Astrocyte (in vitro differentiated cells and primary cell): ENCODE results near the gene STX3.

ENCODE experiments used
- EZH2 ChIP-seq: IDR thresholded peaks from 2 replicates; pipeline ENCODE4 v1.6.1; 2012; ENCODE audit warnings: mild to moderate bottlenecking, low read length, inconsistent platforms; ENCODE audit not compliant: insufficient read depth
- TF ChIP-seq, protein P1 (sequence below): IDR thresholded peaks from 2 replicates; pipeline ENCODE4 v1.5.1; 2011; ENCODE audit warnings: low read depth, mild to moderate bottlenecking, inconsistent platforms, low read length, moderate library complexity; ENCODE audit not compliant: insufficient read depth

GRCh38 chr11:59766542-59767224, 11.5 kb downstream of the STX3 start:
- no peak for TF ChIP-seq EZH2
- TF ChIP-seq, protein P1, sequence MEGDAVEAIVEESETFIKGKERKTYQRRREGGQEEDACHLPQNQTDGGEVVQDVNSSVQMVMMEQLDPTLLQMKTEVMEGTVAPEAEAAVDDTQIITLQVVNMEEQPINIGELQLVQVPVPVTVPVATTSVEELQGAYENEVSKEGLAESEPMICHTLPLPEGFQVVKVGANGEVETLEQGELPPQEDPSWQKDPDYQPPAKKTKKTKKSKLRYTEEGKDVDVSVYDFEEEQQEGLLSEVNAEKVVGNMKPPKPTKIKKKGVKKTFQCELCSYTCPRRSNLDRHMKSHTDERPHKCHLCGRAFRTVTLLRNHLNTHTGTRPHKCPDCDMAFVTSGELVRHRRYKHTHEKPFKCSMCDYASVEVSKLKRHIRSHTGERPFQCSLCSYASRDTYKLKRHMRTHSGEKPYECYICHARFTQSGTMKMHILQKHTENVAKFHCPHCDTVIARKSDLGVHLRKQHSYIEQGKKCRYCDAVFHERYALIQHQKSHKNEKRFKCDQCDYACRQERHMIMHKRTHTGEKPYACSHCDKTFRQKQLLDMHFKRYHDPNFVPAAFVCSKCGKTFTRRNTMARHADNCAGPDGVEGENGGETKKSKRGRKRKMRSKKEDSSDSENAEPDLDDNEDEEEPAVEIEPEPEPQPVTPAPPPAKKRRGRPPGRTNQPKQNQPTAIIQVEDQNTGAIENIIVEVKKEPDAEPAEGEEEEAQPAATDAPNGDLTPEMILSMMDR, result no peak
